ENCODE data around the gene OSBPL8.

GRCh38 chr12:76573840-76574373 is 14.3 kb upstream of the OSBPL8 start:
- TF ChIP-seq CTCF (IDR thresholded peaks at IDR 0.05) (no peak), POLR2A (IDR thresholded peaks at IDR 0.05) (no peak)
